DND-41 (cell line): ENCODE results near the gene KIF5A.

ENCODE experiments used
- EZH2 ChIP-seq: IDR thresholded peaks from 3 replicates; pipeline ENCODE4 v1.6.1; 2012; ENCODE audit warnings: borderline replicate concordance, low read depth, mild to moderate bottlenecking, moderate library complexity, low read length, inconsistent platforms; ENCODE audit not compliant: severe bottlenecking
- TF ChIP-seq, protein P1 (sequence below): IDR thresholded peaks from 2 replicates; pipeline ENCODE4 v1.5.1; 2012; ENCODE audit warnings: borderline replicate concordance, low read length, moderate library complexity, mild to moderate bottlenecking; ENCODE audit not compliant: poor library complexity, severe bottlenecking; ENCODE audit errors: extremely low read depth

DNA sequence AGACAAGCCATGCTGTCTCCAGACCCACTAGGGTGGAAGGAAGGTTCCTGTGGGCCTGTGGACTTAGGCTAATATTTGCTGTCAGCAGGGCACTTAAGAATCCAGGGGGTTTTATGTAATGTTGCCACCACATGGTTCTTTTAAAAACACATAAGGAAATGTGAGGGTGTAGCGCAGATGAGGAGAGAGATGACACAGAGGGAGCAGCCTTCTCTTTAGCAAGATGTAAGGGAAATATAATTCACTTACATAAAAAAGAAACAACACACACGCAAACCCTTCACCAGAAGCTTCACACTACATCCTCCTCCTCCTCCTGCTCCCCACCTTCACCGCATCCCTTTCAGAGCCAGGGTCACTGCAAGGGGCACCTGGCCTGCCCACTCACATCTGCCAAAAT, 36.3 kb downstream of the KIF5A start:
- TF ChIP-seq, protein P1, sequence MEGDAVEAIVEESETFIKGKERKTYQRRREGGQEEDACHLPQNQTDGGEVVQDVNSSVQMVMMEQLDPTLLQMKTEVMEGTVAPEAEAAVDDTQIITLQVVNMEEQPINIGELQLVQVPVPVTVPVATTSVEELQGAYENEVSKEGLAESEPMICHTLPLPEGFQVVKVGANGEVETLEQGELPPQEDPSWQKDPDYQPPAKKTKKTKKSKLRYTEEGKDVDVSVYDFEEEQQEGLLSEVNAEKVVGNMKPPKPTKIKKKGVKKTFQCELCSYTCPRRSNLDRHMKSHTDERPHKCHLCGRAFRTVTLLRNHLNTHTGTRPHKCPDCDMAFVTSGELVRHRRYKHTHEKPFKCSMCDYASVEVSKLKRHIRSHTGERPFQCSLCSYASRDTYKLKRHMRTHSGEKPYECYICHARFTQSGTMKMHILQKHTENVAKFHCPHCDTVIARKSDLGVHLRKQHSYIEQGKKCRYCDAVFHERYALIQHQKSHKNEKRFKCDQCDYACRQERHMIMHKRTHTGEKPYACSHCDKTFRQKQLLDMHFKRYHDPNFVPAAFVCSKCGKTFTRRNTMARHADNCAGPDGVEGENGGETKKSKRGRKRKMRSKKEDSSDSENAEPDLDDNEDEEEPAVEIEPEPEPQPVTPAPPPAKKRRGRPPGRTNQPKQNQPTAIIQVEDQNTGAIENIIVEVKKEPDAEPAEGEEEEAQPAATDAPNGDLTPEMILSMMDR: no peak
- no peak for TF ChIP-seq EZH2
